22Rv1 (cell line): ENCODE data around the gene MOK.

Experiments
- H3K27ac ChIP-seq: fragments of 450-650 bp; 2 replicates; pipeline ENCODE4 v1.5.1; 2017
- CTCF ChIP-seq: fragments of 450-650 bp; IDR thresholded peaks from 2 replicates; pipeline ENCODE4 v1.5.1; 2017; ENCODE audit warnings: mild to moderate bottlenecking
- ZFX ChIP-seq: fragments of 450-650 bp; IDR thresholded peaks from 2 replicates; pipeline ENCODE4 v1.6.1; 2017; ENCODE audit warnings: antibody characterized with exemption, borderline replicate concordance

The MOK gene

DNA sequence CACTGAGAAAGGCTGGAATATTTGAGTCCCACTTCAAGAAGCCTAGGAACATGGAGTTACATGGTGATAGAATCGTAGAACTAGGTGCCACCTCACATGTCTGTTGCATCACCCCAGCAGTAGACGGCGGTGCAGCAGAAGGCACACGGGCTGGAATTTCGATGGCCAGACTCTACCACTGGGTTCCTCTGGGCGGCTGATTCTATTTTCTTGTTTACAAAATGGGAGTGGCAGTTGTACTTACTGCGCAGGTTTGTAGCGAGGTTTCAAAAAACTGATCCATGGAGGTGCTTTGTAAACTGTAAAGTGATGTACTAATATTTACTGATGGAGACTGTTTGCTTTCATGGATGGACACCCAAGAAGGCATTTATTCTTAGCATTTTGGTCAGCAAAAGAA, 119.6 kb downstream of the MOK start:
- TF ChIP-seq CTCF: peak; percentile 50
- TF ChIP-seq ZFX: no peak

GRCh38 chr14:102184316-102185035, 120.5 kb downstream of the MOK start:
- no peak for TF ChIP-seq CTCF
- no peak for TF ChIP-seq ZFX
- H3K27ac ChIP-seq: 0 out of 2 replicates have a peak overlapping the region, but pooled peaks have one; percentile 26

More for the DNA sequence above, 119.6 kb downstream of the MOK start:
- 0 out of 2 replicates have a peak overlapping the region, but pooled peaks have one; percentile 26 for H3K27ac ChIP-seq

GRCh38 chr14:102183886-102184285, 121.1 kb downstream of the MOK start:
- H3K27ac ChIP-seq: no peak overlapping the region
- TF ChIP-seq CTCF (no peak), ZFX (no peak)

- TF ChIP-seq CTCF (no peak), ZFX (no peak)
- H3K27ac ChIP-seq: no peak overlapping the region
Measured at GRCh38 chr14:102182936-102183619, 121.9 kb downstream of the MOK start.

DNA sequence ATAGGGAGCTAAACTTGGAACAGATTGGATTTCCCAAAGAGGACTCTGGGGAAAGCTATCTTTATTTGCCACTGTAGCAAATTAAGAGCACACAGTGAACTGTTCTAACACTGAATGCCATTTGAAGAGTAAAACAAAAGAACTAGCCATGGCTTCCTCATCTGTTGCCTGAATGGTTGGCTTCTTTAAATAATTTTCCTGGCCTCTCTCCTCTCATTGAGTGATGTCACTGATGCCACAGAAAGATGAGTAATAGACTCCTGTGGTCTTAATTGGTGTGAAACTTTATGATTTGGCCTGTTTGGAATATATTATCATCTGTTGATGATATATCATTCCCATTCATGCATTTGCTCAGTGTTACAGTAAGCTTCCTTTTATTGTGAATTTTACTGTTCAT, 122.8 kb downstream of the MOK start:
- TF ChIP-seq ZFX (no peak), CTCF (no peak)
- H3K27ac ChIP-seq: no peak overlapping the region

GRCh38 chr14:102181187-102181586, 123.8 kb downstream of the MOK start:
- no peak for TF ChIP-seq CTCF
- no peak for TF ChIP-seq ZFX

More at GRCh38 chr14:102181187-102181586, 123.8 kb downstream of the MOK start:
- H3K27ac ChIP-seq: no peak overlapping the region
